ENCODE measurements around the gene MLIP.

The MLIP gene

DNA sequence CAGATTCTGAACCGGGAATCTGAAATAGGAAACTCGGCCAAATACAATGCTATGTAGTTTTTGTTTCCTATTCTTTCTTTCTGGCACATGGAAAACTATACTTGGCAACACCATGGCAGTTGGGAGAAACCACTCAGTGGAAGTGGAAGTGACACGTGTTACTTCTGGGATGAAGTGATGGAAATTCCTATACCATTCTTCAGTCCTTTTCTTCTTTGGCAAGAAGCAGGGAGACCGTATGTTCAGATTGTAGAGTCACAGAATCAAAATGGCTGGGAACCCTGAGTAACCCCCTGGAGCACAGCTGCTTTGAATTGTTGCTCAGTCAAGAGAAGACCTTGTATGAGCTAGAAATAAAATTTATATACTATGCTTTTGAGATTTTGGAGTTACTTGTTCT is 178.2 kb downstream of the MLIP start:
- no peak for DNase-seq

DNA sequence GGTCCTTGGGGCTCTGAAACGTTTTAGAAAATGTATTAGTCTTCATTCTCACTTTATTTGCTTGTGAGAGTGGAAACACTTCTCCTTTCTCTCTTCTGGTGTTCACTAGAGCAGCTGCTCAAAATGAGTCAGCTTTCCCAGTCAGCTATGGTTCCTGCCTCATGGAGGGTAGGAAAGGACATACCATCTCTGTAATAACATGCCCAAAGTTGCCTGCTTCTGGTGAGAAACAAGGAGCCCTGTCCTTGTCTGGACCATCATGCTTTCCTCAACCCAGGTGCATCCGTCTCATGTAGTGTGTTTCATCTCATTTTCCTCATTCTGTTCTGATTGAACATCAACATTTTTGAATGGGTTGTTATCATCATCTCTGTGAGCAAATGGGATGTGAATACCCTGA is 179.9 kb downstream of the MLIP start:
- DNase-seq = no peak

- DNase-seq = no peak
These were observed 180.5 kb downstream of the MLIP start for GRCh38 chr6:54291738-54292137.

GRCh38 chr6:54294965-54295532 is 183.8 kb downstream of the MLIP start:
- no peak for DNase-seq

GRCh38 chr6:54299542-54300269 is 188.5 kb downstream of the MLIP start:
- no peak for DNase-seq

- no peak for DNase-seq
These were observed 190.5 kb downstream of the MLIP start for GRCh38 chr6:54301770-54302169.

GRCh38 chr6:54307439-54307910 is 196.2 kb downstream of the MLIP start:
- DNase-seq = no peak

DNA sequence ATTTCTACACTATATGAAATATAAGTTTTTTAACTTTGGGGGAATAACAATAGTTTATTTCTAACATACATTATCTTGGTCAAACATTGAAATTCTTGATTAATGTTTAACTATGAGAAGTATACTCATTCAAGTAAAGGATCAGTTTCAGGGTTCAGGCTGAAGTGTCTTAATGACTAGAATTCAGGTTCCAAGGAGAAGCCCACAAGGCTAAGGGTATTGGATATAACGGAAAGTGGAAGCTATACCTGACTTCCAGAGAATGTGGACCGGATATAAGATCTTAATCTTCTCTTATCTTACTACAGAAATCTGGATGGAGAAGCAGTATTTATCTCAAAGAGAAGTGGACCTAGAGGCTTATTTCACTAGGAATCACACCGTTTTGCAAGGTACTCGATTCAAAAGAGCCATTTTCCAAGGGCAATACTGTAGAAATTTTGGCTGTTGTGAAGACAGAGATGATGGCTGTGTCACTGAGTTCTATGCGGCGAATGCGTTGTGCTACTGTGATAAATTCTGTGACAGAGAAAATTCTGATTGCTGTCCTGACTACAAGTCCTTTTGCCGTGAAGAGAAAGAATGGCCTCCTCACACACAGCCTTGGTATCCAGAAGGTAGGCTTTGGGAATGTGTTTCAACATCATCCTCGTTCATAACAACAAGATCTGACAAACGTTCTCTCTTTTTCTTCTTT is 197.2 kb downstream of the MLIP start, which contains the start of gene TINAG:
Gene TINAG (plus strand): TSS at position 153 of the 697 bp plus-strand sequence. CDS start 110 bp downstream, at position 263.
- DNase-seq = no peak

- no peak for DNase-seq
These were observed 197.7 kb downstream of the MLIP start for GRCh38 chr6:54308986-54309315.

DNA sequence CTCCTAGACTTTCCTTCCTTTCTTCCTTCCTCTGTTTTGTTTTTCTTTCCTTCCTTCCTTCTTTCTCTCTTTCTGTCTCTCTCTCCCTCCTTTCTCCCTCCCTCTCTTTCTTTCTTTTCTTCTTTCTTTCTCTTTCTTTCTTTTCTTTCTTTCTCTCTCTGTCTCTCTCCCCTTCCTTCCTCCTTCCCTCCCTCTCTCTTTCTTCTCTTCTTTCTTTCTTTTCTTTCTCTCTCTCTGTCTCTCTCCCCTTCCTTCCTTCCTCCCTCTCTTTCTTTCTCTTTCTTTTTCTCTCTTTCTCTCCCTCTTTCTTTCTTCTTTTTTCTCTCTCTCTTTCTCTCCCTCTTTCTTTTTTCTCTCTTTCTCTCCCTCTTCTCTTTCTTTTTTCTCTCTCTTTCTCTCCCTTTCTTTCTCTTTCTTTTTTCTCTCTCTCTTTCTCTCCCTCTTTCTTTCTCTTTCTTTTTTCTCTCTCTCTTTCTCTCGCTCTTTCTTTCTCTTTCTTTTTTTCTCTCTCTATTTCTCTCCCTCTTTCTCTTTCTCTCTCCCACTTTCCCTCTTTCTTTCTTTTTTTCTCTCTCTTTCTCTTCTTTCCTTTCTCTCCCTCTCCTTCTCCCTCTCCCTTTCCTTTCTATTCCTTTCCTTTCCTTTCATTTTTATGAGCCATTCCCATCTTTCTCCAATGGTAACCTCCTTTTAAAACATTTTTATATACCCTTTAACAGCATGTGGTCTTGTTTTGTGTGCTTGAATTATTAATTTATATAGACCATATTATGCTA is 199.3 kb downstream of the MLIP start:
- DNase-seq = no peak

DNA sequence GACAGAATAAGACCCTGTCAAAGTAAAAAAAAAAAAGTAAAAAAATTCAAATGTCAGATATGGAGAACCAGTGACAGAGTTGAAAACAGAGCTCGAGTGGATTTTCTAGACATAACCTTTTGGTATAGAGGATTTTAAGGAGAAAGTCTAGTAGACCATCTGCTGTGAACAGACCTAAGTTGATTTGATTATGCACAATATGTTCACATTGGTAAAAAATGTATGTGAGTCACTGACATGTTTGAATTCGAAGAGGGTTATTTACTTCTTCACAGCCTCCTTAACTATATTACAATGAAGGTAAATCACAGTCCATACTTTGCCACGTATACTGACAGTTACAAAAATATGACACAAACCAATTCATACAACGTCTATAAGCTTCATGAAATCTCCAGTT is 204.4 kb downstream of the MLIP start:
- no peak for DNase-seq
